Measurements from ENCODE around the gene SLC25A51.

DNA sequence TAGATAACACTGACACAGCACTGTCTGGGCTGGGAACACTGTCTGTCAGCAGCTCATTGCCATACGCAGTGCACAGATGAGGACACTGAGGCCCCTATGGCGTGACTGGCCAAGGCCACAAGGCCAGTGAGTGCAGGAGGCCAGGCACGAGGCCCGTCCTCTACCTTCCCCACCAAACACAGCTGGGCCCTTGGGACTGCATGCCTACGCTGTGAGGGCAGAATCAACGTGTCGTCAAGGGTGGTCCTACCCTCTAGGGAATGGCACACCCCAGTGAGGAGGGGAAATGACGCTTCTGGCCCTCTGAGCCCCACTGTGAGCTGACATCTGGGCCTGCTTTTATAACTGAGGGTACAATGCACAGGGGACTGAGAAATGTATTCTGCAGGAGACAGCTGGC is 42.1 kb upstream of the SLC25A51 start:
- TF ChIP-seq, protein P1, sequence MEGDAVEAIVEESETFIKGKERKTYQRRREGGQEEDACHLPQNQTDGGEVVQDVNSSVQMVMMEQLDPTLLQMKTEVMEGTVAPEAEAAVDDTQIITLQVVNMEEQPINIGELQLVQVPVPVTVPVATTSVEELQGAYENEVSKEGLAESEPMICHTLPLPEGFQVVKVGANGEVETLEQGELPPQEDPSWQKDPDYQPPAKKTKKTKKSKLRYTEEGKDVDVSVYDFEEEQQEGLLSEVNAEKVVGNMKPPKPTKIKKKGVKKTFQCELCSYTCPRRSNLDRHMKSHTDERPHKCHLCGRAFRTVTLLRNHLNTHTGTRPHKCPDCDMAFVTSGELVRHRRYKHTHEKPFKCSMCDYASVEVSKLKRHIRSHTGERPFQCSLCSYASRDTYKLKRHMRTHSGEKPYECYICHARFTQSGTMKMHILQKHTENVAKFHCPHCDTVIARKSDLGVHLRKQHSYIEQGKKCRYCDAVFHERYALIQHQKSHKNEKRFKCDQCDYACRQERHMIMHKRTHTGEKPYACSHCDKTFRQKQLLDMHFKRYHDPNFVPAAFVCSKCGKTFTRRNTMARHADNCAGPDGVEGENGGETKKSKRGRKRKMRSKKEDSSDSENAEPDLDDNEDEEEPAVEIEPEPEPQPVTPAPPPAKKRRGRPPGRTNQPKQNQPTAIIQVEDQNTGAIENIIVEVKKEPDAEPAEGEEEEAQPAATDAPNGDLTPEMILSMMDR (IDR thresholded peaks at IDR 0.05), result no peak
- TF ChIP-seq POLR2A (IDR thresholded peaks at IDR 0.05), result no peak
